GM13977 (cell line): Measurements from ENCODE around the gene LIPT2.

Experiments
- DNase-seq: peaks from one replicate; pipeline ENCODE4 v3.0.0; 2012; ENCODE audit warnings: low spot score
- in situ Hi-C: fragments of 300-500 bp; cut with MboI; formaldehyde crosslinking; loops from one replicate; pipeline ENCODE4 v1.12.0; 2022; ENCODE audit warnings: low sequenced_read_pairs, low pct_unique_long_range_greater_than_20kb, mixed read lengths, inconsistent platforms; ENCODE audit not compliant: unreplicated experiment
- TF ChIP-seq, protein P1 (sequence below): IDR thresholded peaks from 2 replicates; pipeline ENCODE4 v1.5.1; 2012; ENCODE audit warnings: mild to moderate bottlenecking, control low read depth; ENCODE audit not compliant: insufficient read depth; ENCODE audit errors: extremely low read depth, missing control alignments

Gene LIPT2

DNA sequence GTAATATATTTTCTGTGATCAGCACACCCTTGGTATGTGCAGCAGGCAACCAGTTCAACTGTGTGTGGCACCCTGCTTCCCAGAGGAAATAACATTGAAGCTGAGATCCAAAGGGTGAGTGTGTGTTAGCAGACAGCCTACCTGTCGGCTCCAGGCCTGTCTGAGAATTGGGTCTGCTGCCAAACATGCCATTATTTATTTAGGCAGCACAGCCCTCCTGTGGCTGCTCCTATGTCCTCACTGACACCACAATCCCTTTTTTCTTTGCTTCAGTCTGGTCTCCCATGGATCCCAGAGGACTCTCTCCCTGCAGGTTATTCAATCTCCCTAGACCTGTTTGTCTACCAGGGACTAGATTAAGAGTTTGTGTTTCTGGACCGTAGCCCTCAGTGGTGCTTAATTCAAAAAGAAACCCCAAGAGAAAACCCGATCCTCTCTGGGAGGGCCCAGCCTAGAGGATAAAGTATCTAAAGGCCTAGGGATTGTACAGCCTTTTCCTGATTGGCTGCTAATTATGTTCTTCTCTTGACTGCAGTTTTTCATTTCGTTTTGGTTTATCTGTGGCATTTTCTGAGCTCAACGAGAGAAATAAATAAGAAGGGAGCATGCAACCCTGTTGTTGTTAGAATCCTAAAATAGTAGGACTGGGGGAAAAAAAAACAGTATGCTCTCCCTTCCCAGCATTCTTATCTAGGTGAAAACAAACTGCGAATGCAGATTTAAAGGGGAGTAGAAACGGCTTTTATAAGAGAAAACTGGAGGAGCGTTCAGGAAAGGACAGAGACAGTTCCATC, 50.3 kb downstream of the LIPT2 start:
- TF ChIP-seq, protein P1, sequence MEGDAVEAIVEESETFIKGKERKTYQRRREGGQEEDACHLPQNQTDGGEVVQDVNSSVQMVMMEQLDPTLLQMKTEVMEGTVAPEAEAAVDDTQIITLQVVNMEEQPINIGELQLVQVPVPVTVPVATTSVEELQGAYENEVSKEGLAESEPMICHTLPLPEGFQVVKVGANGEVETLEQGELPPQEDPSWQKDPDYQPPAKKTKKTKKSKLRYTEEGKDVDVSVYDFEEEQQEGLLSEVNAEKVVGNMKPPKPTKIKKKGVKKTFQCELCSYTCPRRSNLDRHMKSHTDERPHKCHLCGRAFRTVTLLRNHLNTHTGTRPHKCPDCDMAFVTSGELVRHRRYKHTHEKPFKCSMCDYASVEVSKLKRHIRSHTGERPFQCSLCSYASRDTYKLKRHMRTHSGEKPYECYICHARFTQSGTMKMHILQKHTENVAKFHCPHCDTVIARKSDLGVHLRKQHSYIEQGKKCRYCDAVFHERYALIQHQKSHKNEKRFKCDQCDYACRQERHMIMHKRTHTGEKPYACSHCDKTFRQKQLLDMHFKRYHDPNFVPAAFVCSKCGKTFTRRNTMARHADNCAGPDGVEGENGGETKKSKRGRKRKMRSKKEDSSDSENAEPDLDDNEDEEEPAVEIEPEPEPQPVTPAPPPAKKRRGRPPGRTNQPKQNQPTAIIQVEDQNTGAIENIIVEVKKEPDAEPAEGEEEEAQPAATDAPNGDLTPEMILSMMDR, result no peak
- in situ Hi-C loops, result no loop called here
- no peak for DNase-seq

DNA sequence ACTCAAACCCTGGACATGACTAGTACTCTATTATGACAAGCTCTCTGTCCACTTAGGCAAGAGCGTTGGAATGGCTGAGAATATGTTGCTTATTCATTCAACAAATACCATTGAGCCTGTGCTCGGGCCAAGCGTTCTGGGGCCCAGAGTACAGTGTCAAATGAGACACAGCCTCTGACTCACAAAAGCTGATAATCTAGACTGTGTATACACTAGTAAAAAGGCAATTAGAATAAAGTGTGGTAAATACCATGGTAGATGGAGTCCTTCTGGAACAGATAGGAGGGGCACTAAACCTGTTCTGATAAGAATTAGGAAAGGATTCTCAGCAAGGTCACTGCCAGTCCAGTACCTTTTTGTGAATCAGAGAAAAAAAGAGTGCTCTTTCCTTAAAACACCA, 50.9 kb downstream of the LIPT2 start:
- in situ Hi-C loops, result no loop called here
- TF ChIP-seq, protein P1, result no peak
- DNase-seq, result no peak
